ENCODE results near the gene DMPK.

- TF ChIP-seq CTCF (IDR thresholded peaks at IDR 0.05) (no peak), POLR2AphosphoS5 (IDR thresholded peaks at IDR 0.05; ENCODE audit: low read depth, low read length) (no peak), SIN3A (IDR thresholded peaks at IDR 0.05; ENCODE audit: borderline replicate concordance, insufficient read depth, low read depth, low read length) (no peak), REST (IDR thresholded peaks at IDR 0.05; ENCODE audit: insufficient read depth in 1 of 2, low read depth in 2 of 2, low read length in 1 of 2) (no peak), TCF7L2 (IDR thresholded peaks at IDR 0.05; ENCODE audit: low read depth, low read length) (no peak)
Observed at GRCh38 chr19:45801603-45802175, 19.4 kb upstream of the DMPK start.
